Vagina (tissue), 2 donors: ENCODE results near the gene BOD1L2.

ENCODE experiments used
- CTCF ChIP-seq, 3 experiments: fragments of 450-650 bp in 2 of 3; fragments of 200-600 bp in 1 of 3; sonication (generic) in 1 of 3; IDR thresholded peaks; one replicate each; pipeline ENCODE4 v1.5.1; 2017 to 2019; ENCODE audit warnings: antibody characterized with exemption in 3 of 3, mild to moderate bottlenecking in 2 of 3, moderate library complexity in 2 of 3
- POLR2AphosphoS5 ChIP-seq, 2 donors: sonication (generic); formaldehyde crosslinking; IDR thresholded peaks; one replicate each; pipeline ENCODE4 v1.9.0; 2017; ENCODE audit warnings: antibody characterized with exemption in 2 of 2, mild to moderate bottlenecking in 2 of 2, low read depth in 1 of 2; ENCODE audit not compliant: insufficient read depth in 1 of 2

GRCh38 chr18:57121542-57122112 lies 25.3 kb upstream of the BOD1L2 start:
- TF ChIP-seq CTCF (IDR thresholded peaks at IDR 0.05): no peak
- TF ChIP-seq POLR2AphosphoS5 (IDR thresholded peaks at IDR 0.05; ENCODE audit: insufficient read depth in 1 of 2, low read depth in 1 of 2): no peak
